ENCODE data around the gene RPS3A.
A peak's percentile ranks its signal among the peaks of the same experiment; 100 is the strongest.
"Not testable (repeated sequence)": the region's sequence is repeated elsewhere in the genome, so short reads cannot be mapped to it uniquely, and the experiment has no call there.

RPS3A gene

GRCh38 chr4:151099229-151099975 lies at the start of gene RPS3A:
RPS3A (plus strand) TSS chr4:151099628; CDS start chr4:151099653, 25 bp downstream.
- DNase-seq: peak; percentile 97

- DNase-seq: no peak
Observed at GRCh38 chr4:151052785-151053184, 46.6 kb upstream of the RPS3A start.

GRCh38 chr4:151055539-151055938 lies 43.9 kb upstream of the RPS3A start:
- no peak for DNase-seq

GRCh38 chr4:151063143-151063542 lies 36.3 kb upstream of the RPS3A start:
- not testable (repeated sequence) for DNase-seq

- peak; percentile 66 for DNase-seq
Observed at GRCh38 chr4:151067316-151067970, 32.0 kb upstream of the RPS3A start.

DNA sequence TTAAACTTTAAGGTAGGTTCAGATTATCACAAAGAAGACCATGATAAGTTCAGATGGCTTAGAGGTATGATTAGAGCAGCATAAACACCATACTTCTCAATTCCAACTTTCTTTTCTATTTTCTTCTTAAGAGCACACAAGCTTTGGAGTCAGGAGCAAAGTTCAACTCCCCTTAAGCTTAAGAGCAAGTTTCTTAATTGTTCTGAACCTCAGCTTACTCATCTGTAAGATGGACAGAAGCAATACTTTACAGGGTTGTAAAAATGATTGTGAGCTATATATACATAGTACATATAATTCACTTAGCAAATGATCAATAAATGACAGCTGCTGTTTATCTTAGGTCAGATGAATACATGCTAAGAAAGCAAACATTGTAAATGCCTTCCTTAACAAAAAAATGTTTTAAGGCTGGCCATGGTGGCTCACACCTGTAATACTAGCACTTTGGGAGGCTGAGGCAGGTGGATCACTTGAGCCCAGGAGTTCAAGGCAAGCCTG lies 25.0 kb upstream of the RPS3A start:
- DNase-seq: no peak

GRCh38 chr4:151077978-151078377 lies 21.4 kb upstream of the RPS3A start:
- not testable (repeated sequence) for DNase-seq

DNA sequence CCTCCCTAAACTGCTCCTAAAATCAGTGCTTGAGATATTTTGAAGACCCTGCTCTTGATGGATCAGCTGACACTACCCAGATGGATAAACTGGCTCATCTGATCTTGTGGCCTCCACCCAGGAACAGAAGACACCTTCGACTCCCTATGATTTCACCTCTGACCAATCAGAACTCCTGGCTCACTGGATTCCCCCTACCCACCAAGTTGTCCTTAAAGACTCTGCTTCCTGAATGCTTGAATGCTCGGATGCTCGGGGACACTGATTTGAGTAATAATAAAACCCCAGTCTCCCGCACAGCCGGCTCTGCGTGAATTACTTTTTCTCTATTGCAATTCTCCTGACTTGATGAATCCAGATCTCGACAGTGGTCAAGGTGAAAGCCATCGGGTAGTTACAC lies 12.0 kb upstream of the RPS3A start:
- no peak for DNase-seq

GRCh38 chr4:151091047-151091446 lies 8.4 kb upstream of the RPS3A start:
- DNase-seq: no peak

DNA sequence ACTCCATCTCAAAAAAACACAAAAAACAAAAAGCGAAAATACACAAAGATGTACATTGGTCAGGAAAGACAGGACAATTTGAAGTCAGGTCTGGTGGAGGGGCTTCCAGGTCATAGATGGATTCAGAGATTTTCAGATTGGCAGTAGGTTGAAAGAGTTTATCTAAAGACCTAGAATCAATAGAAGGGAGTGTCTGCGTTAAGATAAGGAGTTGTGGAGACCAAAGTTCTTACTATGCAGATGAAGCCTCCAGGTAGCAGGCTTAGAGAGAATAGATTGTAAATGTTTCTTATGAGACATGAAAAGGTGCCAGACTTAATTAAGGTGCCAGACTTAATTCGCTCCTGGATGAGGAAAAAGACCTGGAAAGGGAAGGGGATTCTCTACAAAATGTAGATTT lies 6.9 kb upstream of the RPS3A start:
- DNase-seq: no peak

GRCh38 chr4:151093203-151093602 lies 6.2 kb upstream of the RPS3A start:
- DNase-seq: no peak

GRCh38 chr4:151094290-151094751 lies 5.1 kb upstream of the RPS3A start:
- no peak for DNase-seq

GRCh38 chr4:151095142-151095541 lies 4.3 kb upstream of the RPS3A start:
- DNase-seq: no peak

DNA sequence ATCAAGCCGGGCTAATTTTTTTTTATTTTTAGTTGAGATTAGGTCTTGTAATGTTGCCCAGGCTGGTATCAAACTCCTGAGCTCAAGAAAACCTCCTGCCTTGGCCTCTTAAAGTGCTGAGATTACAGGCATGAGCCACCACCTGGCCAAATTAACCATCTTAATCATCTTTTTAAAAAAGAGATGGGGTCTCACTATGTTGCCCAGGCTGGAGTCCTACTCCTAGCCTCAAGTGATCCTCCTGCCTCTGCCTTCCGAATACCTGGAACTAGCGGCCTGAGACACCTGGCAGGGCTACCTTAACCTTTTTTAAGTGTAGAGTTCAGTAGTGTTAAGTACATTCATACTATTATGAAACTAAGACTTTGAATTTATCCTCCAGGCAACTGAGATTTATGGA lies 1.7 kb upstream of the RPS3A start:
- DNase-seq: no peak

- DNase-seq: no peak
Observed at GRCh38 chr4:151098979-151099228, 524 bp upstream of the RPS3A start.

DNA sequence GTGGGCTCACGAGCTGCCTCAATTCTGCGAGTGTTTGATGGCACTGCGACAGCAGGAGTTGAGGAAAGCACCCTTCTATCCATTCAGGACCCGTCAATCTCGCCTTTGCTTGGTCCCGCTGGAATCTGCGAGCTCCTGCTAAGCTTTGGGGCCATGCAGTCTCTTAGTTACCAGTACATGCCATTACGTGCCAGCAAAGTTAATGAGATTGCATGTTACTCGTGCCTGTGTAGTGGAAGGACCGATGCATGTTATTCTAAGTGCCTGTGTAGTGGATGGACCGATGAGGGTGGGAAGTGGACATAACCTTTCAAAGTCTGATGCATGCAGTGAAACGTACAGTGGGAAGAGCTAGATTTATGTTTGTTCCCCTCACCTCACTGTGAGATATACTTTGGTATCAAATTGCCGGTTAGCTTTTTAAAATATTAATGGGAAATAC lies 569 bp downstream of the RPS3A start:
- peak; percentile 21 for DNase-seq

GRCh38 chr4:151100531-151100930 lies 1.1 kb downstream of the RPS3A start:
- DNase-seq: no peak

GRCh38 chr4:151103758-151104157 lies 4.3 kb downstream of the RPS3A start:
- DNase-seq: no peak

GRCh38 chr4:151104621-151105020 lies 5.2 kb downstream of the RPS3A start:
- no peak for DNase-seq

GRCh38 chr4:151105454-151106032 lies 6.1 kb downstream of the RPS3A start:
- no peak for DNase-seq

DNA sequence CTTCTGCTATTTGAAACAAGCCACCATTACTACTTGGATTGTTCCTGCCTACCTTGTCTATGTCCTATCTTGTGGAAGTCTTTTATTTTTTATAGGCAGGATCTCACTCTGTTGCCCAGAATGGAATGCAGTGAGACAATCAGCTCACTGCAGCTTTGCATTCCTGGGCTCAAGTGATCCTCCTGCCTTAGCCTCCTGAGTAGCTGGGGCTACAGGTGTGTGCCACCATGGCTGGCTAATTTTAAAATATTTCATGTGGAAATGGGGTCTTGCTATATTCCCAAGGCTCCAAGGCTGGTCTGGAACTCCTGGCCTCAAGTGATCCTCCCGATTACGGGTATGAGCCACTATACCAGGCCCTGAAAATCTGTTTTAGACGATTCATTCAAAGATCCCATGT lies 7.6 kb downstream of the RPS3A start:
- no peak for DNase-seq

DNA sequence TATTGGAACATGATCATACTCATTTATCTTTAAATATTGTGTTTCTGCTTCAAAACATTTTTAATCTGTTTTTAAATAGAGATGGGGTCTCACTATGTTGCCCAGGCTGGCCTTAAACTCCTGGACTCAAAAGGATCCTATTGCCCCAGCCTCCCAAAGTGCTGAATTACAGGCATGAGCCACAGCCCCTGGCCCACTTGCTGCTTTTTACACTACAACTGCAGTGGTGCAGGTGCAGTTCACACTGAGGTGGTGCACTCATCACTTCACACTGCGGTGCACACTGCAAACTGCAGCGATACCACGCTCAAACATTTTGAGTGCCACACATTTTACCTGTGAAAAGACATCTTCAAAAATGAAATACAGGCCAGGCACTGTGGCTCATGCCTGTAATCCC lies 10.8 kb downstream of the RPS3A start:
- no peak for DNase-seq

GRCh38 chr4:151114338-151114737 lies 14.9 kb downstream of the RPS3A start:
- DNase-seq: no peak

DNA sequence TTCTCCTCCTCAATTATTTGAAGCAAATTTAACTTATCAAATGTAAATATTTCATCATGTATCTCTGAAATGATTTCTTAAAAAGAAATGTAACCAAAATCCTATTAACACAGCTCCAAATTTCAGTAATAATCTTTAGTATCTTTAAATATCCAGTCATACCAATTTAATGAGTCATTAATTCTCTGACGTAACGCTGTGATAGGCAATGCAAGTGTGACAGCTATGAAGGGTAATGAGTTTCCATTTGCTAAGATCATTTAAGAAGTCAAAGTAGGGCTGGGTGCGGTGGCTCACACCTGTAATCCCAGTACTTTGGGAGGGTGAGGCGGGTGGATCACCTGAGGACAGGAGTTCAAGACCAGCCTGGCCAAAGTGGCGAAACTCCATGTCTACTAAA lies 15.6 kb downstream of the RPS3A start:
- DNase-seq: peak; percentile 23

Measured in fibroblast of upper back skin (primary cell).